Raji (cell line): ENCODE data around the gene C1orf56.
A peak's percentile ranks its signal among the peaks of the same experiment; 100 is the strongest.

Source experiments
- POLR2A ChIP-seq: IDR thresholded peaks from 2 replicates; pipeline ENCODE4 v1.6.1; 2011; ENCODE audit warnings: low read depth, low read length, control low read depth; ENCODE audit not compliant: insufficient read depth

The C1orf56 gene

GRCh38 chr1:151047591-151047924, at the start of gene C1orf56:
Gene C1orf56 (plus strand): TSS chr1:151047751. CDS start chr1:151047848, 97 bp downstream.
- TF ChIP-seq POLR2A: peak; percentile 64

DNA sequence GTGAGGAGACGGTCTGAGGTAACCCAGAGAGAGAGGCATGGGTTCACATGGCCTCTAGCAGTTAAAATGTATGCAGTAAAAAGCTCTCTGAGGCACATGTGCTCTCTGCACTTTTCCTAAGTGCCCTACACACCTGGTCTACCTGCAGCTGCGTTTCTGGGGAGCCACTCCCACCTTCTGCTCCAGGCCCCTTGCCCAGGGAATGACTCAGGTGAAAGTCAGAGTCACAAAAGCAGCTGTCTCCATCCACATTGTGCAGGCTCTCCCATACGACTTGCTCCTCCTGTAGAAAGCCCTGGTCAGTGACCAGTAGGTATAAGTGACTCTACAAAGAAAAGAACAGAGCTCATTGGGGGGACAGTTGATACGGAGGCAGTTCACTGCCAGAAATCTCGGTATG, 49.6 kb upstream of the C1orf56 start:
- no peak for TF ChIP-seq POLR2A

GRCh38 chr1:150999051-150999674, 48.4 kb upstream of the C1orf56 start:
- TF ChIP-seq POLR2A: no peak

GRCh38 chr1:150999926-151000325, 47.6 kb upstream of the C1orf56 start:
- TF ChIP-seq POLR2A: no peak

GRCh38 chr1:151000408-151000807, 47.1 kb upstream of the C1orf56 start:
- TF ChIP-seq POLR2A: no peak

DNA sequence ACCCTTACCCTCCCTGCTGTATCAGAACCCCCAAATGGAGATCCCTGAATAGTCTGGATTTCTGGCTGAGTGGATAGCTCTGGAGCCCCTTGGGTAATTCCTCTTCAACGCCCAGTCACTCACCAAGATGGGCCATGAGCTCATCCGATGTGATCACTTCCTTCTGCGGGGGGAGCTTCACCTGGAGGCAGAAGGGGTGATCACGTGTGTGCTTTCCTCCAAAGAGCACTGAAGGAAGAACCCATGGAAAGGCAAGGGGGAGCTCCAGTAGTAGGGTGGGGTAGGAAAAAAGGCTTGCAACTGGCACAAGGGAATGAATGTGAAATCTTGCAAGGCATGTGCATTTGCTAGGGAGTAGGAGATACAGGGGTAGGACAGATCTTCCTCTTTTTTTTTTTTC, 45.9 kb upstream of the C1orf56 start:
- no peak for TF ChIP-seq POLR2A

DNA sequence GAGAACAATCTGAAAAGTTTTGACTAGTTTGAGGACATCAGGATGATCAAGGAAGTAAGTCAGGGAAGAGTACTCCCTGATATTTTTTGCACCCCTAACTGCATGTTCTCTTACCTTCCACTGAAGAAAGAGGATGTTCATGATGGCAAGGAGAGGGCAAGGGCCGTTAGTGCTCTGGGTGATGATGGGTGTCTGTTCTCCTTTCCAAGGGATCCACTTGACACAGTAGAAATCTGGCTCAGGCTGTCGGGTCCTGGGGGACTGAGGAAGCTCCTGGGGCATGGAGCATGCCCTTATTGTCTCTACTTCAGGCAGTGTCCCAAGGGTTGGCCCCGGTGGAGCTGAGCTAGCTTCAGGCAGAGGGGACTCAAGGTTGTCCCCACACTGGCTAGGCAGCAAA, 45.5 kb upstream of the C1orf56 start:
- TF ChIP-seq POLR2A: no peak

GRCh38 chr1:151002611-151003010, 44.9 kb upstream of the C1orf56 start:
- TF ChIP-seq POLR2A: no peak

DNA sequence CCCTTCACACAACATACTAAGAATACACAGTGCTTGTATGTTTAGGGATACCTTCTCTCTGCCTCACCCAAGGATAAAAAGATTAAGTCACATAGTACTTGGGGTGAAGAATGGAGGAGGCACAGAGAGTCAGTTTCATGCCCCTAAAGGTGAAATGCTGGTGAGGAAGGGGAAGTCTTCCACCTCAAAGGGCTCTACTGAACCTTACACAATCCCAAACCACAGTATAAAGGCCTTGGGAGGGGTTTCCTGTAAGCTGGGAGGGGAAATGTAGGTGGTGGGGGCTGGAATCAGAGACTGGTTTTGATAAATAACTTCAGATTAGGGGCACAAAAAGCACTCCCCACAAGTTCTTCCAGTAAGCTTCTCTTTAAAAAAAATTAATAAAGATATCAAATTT, 44.4 kb upstream of the C1orf56 start:
- no peak for TF ChIP-seq POLR2A

DNA sequence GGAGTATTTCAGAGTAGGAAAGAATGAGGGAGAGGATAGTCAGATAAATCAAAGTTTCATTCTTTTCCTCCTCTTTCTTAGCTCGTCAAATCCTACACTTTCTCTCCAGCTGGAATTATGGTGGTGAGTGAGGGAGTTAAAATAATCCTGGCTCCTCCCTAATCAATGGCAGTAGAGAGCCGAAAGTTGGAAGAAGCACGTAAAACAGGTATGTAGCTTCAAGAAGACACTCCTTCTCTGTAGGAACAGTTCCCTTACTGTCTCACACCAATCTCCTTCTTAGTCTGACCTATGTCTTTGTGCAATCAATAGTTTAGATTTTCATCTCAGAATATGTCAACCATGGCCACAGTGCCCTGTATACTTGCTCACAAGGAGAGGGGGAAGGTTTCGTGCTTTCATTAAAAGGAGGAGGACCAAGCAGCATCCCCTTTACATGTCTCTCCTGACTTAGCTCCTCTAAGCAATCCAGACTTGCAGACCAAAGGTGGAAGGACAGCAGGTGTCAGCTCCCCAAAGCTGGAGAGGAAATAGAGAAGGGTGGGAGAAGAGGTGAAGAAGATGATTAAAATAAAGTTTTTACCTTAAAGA, 41.7 kb upstream of the C1orf56 start:
- TF ChIP-seq POLR2A: no peak

DNA sequence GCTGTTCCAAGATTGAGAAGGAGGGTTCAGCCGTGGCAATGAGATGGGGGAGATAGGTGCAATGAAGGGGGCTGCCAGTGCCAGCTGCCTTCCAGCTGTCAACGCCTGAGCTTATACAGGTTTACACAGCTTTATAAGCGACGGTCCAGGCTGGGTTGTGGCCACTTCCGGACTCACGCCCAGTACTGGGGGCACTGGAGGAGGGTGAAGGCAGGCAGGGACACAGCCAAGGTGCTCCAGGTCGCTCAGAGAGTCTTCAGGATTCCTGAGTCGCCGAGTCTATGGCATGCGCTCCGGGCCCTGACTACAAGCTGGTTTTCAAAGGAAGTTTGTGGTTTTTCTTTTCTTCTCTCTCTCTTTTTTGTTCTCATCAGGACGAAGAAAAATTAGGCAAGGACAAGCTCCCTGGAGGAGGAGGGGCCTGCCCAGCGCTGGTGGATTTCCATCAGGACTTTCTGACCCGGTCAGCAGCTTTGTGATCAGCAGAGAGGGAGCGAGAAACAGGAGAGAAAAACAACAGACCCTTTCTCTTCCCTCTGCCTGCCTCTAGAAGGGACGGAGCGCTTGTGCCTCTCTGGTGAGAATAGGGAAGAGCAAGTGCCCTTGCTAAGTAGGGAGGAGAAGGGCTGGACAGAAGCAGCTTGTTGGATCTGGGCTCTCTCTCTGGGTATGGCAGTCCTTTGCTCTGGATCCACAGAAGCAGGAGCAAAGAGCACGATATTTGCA, 41.1 kb upstream of the C1orf56 start, which contains the start of gene MINDY1:
MINDY1 (minus strand) TSS at position 576 of the 726 bp plus-strand sequence. CDS start 4,285 bp downstream, outside the sequence.
- TF ChIP-seq POLR2A: peak; percentile 39; the same call in 1 of the 2 replicates

DNA sequence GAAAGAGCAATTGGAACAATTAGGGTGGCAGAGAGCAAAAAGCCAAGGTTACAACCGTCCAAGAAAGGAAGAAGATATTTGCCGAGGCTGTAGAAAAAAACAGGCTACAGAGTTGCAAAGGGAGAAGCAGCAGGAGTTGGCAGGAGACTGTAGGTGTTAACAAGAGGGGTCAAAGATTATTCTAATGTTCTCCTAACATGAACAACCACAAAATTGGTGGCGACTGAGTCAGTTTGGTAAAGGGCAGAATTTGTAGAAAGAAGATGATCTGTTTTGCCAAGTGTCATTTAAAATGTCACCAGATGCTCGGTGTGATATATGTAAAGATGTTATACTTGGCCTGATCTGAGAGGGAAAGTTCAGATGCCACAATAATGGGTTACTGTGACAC, 39.7 kb upstream of the C1orf56 start:
- no peak for TF ChIP-seq POLR2A

DNA sequence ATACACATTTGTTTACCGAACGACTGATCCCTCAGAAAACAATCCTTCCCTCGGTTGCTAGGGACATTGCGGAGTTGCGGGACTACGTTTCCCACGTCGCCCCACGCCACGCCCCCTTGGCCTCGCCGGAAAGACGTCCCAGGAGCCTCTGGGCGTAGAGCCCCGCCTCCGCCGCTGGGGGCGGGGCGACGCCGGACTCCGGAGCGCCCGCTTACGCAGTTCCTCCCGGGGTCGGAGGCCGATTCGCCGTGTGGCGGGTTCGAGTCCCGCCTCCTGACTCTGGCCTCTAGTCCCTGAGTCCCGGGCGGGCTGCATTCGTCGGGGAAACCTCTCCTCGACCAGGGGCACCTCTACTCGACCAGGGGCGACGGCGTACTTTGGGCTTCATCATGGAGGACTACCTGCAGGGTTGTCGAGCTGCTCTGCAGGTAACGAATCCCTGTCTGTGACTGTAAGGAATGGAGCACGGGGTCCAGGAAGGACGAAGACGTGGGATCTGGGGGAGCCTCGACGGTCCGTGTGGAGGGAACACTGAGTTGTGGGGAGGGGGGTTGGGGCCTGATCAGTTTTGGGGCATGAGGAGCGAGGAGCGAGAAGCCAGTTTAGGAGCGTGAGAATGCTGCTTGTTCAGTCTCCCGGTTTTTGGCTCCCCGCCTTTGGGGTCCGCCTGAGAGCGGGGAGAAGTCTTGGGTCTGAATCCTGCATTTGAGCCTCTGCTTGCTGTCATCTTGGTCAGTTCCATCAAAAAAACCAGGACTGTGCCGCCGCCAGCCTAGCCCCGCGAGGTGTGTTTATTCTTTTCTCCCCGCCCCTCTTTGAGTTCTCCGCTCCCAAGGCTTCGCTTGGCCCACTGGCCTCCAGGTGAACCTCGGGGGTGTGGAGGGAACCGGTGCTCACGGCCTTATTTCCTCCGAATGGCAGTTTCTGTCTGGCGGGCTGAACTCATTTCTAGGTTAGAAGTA, 39.0 kb upstream of the C1orf56 start, which contains the start of gene PRUNE1:
PRUNE1 (plus strand) TSS at position 206 of the 962 bp plus-strand sequence; CDS start at position 390, 184 bp downstream.
- peak; percentile 67 for TF ChIP-seq POLR2A

DNA sequence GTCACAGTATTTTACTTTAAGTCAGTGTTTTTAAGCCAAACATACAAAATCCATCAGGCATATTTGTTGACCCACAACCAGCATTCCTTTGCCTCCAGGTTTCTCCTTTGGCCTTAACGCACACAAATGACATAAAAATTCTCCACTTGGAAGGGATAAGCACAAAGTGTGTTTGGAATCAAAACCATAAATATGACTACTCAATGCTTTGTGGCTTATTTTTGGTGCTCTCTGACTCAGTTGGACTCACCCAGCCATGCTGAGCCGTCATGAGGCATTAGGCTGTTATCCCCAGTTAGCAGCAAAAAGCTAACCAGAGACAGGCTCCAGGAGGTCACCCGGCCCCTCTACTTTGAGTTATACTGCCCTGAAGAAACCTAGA, 38.4 kb upstream of the C1orf56 start:
- no peak for TF ChIP-seq POLR2A
